Body of pancreas (tissue), 4 donors: ENCODE results near the gene SAG. TPM values are rescaled to one million over a fixed set of nuclear protein-coding genes. Genes with fewer than 3 reads are reported as not detected.
"Not testable (repeated sequence)": the region's sequence is repeated elsewhere in the genome, so short reads cannot be mapped to it uniquely, and the experiment has no call there.

Experiments
- ATAC-seq: fragments of 150-250 bp; one replicate; pipeline ENCODE4 v1.9.1; 2016
- DNase-seq, 4 donors: peaks; one replicate each; pipeline ENCODE4 v3.0.0-alpha.2; 2019
- H3K27ac ChIP-seq, 4 donors: fragments of 200-600 bp; sonication (generic); 1 replicate in 3 of 4; 2 replicates in 1 of 4; pipeline versions ENCODE4 v1.5.1 to v1.6.1; 2016 to 2019; ENCODE audit warnings: mild to moderate bottlenecking in 1 of 4, mixed read lengths in 1 of 4, moderate library complexity in 1 of 4
- H3K27me3 ChIP-seq, 2 donors: fragments of 200-600 bp; sonication (generic); one replicate each; pipeline ENCODE4 v1.6.0; 2016; ENCODE audit warnings: mild to moderate bottlenecking in 1 of 2
- H3K36me3 ChIP-seq, 2 donors: fragments of 200-600 bp; sonication (generic); replicated peaks in 1 of 2; 2 replicates each; pipeline ENCODE4 v1.5.1; 2016; ENCODE audit warnings: low read depth in 2 of 2; ENCODE audit not compliant: insufficient read depth in 1 of 2
- H3K4me1 ChIP-seq: fragments of 200-600 bp; sonication (generic); one replicate; pipeline ENCODE4 v1.6.0; 2016
- H3K4me3 ChIP-seq, 2 donors: fragments of 200-600 bp; sonication (generic); 1 replicate in 1 of 2; 2 replicates in 1 of 2; pipeline ENCODE4 v1.5.1; 2016 to 2019
- H3K9me3 ChIP-seq, 3 donors: fragments of 200-600 bp; sonication (generic); 1 replicate in 2 of 3; 2 replicates in 1 of 3; pipeline ENCODE4 v1.5.1; 2016
- POLR2A ChIP-seq, 3 donors: fragments of 450-650 bp; IDR thresholded peaks; one replicate each; pipeline ENCODE4 v1.6.1; 2016; ENCODE audit warnings: antibody characterized with exemption in 3 of 3, mild to moderate bottlenecking in 2 of 3
- WGBS, 2 donors: methylation state at CpG; one replicate each; pipeline ENCODE4 v1.1.5; 2017; 5-methylcytosine and 5-hydroxymethylcytosine counted together
- intact Hi-C: fragments of 100-400 bp; cut with DNase I; formaldehyde crosslinking; loops from one replicate; pipeline ENCODE4 v1.15.1; 2023
- total RNA-seq, 2 donors: library from RNA; depleted of rRNA; stranded (reverse); fragments of >200 nt; gene quantifications; one replicate each; pipeline ENCODE4 v1.1.0, GENCODE V29; 2016
- TF ChIP-seq, protein P1 (sequence below), 7 experiments: fragments of 450-650 bp in 4 of 7; fragments of 200-600 bp in 3 of 7; sonication (generic) in 3 of 7; IDR thresholded peaks; one replicate each; pipeline ENCODE4 v1.5.1; 2016 to 2019; ENCODE audit warnings: antibody characterized with exemption in 7 of 7

The SAG gene
- total RNA-seq, 2 donors from 2014 or later: not detected

DNA sequence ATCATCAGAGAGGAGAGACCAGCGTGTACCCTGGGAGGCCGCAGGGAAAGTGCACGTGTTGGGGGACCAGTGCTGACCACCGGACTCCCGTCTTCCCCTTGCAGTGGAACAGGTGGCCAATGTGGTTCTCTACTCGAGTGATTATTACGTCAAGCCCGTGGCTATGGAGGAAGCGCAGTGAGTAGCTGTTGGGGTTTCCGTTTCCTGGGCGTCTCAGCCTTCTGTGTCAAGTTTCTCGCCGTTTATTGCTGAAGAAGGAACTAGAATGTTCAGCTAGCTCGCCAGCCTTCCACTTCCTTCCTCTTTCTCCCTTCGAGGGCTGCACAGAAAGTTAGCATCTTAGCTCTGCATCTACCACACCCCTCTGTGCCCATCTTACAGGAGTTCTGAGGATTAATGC, 23.9 kb downstream of the SAG start:
- intact Hi-C loops: no loop called here
- Histone ChIP-seq H3K36me3 (no peaks in the 10 kb centered on the region), H3K4me1 (no peaks in the 10 kb centered on the region), H3K27ac (peak overlapping the region in 2 of 4 donors; percentile 17 to 55), H3K9me3 (no peaks in the 10 kb centered on the region), H3K4me3 (no peak overlapping the region), H3K27me3 (no peaks in the 10 kb centered on the region)
- 66 to 70% methylated on average over 15 of the region's 15 CpGs for WGBS, 2 donors
- ATAC-seq (no peak), DNase-seq (peak in 3 of 4 donors; percentile 24 to 80 (median 42))
- no peak for TF ChIP-seq POLR2A (IDR thresholded peaks at IDR 0.05)
- TF ChIP-seq, protein P1, sequence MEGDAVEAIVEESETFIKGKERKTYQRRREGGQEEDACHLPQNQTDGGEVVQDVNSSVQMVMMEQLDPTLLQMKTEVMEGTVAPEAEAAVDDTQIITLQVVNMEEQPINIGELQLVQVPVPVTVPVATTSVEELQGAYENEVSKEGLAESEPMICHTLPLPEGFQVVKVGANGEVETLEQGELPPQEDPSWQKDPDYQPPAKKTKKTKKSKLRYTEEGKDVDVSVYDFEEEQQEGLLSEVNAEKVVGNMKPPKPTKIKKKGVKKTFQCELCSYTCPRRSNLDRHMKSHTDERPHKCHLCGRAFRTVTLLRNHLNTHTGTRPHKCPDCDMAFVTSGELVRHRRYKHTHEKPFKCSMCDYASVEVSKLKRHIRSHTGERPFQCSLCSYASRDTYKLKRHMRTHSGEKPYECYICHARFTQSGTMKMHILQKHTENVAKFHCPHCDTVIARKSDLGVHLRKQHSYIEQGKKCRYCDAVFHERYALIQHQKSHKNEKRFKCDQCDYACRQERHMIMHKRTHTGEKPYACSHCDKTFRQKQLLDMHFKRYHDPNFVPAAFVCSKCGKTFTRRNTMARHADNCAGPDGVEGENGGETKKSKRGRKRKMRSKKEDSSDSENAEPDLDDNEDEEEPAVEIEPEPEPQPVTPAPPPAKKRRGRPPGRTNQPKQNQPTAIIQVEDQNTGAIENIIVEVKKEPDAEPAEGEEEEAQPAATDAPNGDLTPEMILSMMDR (IDR thresholded peaks at IDR 0.05): no peak

DNA sequence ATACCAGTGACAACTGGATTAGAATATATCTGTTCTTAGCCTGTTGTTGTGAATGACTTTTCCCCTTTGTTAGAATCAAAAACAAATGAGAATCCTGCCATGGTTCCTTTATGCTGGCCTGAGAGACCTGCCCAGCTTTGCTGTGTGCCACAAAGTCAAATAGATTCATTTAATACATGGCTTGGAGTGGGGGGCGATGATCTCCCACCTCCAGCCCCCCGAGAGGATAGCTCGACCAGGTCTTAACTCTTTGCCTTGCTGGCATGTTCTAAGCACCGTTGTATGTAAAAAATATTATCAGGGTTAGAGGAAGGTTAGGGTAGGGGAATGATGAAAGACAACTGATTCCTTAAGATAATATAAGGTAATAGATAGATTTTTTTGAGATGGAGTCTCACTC, 24.5 kb downstream of the SAG start:
- H3K36me3 ChIP-seq: no peaks in the 10 kb centered on the region
- ATAC-seq: no peak
- no peaks in the 10 kb centered on the region for H3K9me3 ChIP-seq
- 63 to 83% methylated on average over 4 of the region's 4 CpGs for WGBS, 2 donors
- no peaks in the 10 kb centered on the region for H3K27me3 ChIP-seq
- no peak for TF ChIP-seq POLR2A (IDR thresholded peaks at IDR 0.05)
- TF ChIP-seq, protein P1 (IDR thresholded peaks at IDR 0.05): no peak
- no peak overlapping the region for H3K4me3 ChIP-seq
- DNase-seq: no peak
- peak overlapping the region in 1 of 4 donors; percentile 34 for H3K27ac ChIP-seq
- intact Hi-C loops: no loop called here
- no peaks in the 10 kb centered on the region for H3K4me1 ChIP-seq

DNA sequence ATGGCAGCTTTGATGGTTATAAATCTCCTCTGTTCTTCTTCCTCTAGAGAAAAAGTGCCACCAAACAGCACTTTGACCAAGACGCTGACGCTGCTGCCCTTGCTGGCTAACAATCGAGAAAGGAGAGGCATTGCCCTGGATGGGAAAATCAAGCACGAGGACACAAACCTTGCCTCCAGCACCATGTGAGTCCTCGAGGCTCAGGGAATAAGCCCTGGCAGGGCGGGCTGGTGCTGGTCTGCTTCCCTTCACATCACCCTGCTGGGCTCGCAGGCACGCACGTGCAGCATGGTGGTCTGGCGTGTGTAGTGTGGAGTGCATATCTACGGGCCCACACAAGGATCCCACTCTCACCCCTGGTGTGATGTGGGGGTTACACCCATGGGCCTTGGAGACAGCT, 27.3 kb downstream of the SAG start:
- Histone ChIP-seq H3K36me3 (no peaks in the 10 kb centered on the region), H3K4me1 (no peaks in the 10 kb centered on the region), H3K9me3 (no peaks in the 10 kb centered on the region), H3K27me3 (no peaks in the 10 kb centered on the region), H3K4me3 (no peak overlapping the region), H3K27ac (no peak overlapping the region)
- WGBS, 2 donors: 79 to 81% methylated on average over 5 to 11 of the region's 11 CpGs
- DNase-seq: no peak
- TF ChIP-seq, protein P1 (IDR thresholded peaks at IDR 0.05): no peak
- no peak for TF ChIP-seq POLR2A (IDR thresholded peaks at IDR 0.05)
- intact Hi-C loops: no loop called here
- no peak for ATAC-seq

DNA sequence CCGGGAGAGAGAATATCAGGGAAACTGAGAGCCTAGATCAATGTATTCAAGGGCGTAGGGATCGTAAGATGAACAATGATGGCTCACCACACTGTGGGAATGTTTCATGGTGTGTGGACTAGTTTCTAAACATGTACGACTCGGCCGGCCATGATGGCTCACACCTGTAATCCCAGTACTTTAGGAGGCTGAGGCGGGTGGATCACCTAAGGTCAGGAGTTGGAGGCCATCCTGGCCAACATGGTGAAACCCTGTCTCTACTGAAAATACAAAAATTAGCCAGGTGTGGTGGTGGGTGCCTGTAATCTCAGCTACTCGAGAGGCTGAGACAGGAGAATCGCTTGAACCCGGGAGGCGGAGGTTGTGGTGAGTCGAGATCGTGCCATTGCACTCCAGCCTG, 28.5 kb downstream of the SAG start:
- H3K27ac ChIP-seq, intact Hi-C loops: not testable (repeated sequence)
- 88 to 89% methylated on average over 13 of the region's 13 CpGs for WGBS, 2 donors

DNA sequence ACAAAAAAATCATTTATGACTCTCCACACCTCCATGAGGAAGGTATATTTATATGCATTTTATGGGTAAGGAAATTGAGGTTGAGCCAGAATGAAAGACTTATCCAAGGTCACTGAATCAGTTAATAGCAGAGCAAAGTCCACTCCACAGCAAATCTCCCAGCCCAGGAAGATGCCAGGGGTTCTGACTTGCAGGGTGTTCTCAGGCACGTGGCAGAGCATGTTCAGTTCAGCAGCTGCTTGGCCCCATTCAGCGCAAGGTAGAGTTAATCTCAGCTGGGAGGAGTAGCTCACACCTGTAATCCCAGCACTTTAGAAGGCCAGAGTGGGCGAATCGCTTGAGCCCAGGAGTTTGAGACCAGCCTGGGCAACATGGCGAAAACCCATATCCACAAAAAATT, 28.9 kb downstream of the SAG start:
- Histone ChIP-seq H3K9me3 (no peaks in the 10 kb centered on the region), H3K4me3 (no peak overlapping the region), H3K27ac (no peak overlapping the region), H3K27me3 (no peaks in the 10 kb centered on the region), H3K4me1 (no peaks in the 10 kb centered on the region), H3K36me3 (no peaks in the 10 kb centered on the region)
- 19 to 47% methylated on average over 4 to 5 of the region's 5 CpGs for WGBS, 2 donors
- no peak for TF ChIP-seq POLR2A (IDR thresholded peaks at IDR 0.05)
- TF ChIP-seq, protein P1 (IDR thresholded peaks at IDR 0.05): no peak
- DNase-seq (peak in 1 of 4 donors; percentile 13), ATAC-seq (no peak)
- intact Hi-C loops: no loop called here

More for the DNA sequence above, 28.5 kb downstream of the SAG start:
- not testable (repeated sequence) for H3K4me3 ChIP-seq, DNase-seq, H3K9me3 ChIP-seq, H3K27me3 ChIP-seq, H3K4me1 ChIP-seq, H3K36me3 ChIP-seq, ATAC-seq
